Measurements from ENCODE around the gene RBP5. TPM values are rescaled to one million over a fixed set of nuclear protein-coding genes. Genes with fewer than 3 reads are reported as not detected.

Gene RBP5
- under 0.01 TPM for total RNA-seq

DNA sequence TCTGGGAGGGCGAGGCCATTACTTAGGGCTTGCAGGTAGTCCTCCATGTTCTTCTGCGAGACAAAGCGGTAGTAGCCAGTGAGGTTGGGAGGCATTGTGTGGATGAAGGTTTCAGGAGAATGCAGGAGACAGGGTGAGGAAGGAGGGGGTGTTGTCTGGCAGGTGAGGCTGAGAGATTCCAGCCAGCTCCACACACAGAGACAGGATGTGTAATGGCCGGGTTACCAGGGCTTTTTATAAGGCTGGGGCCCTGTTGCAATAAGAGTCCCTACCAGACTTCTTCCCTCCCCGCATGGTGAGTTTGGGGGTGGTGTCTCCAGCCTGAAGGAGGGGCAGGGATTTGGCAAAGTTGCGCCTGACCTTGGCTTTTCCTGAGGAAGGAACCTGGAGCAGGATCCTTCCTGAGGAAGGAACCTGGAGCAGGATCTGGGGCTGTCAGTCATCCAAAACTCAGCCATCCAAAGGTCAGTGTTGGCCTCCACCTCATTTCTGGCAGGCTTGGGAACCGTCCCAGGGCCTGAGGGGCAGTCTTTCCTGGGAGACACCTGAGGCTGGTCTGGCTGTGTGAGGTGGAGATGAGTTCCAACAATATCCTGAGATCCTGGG lies at the start of gene RBP5:
Gene RBP5 (minus strand): TSS at position 209 of the 606 bp plus-strand sequence. CDS start 114 bp downstream, at position 95.
- DNase-seq (ENCODE audit: low read depth in 2 of 3, low spot score in 2 of 3), result no peak

GRCh38 chr12:7178481-7178880 lies 49.8 kb upstream of the RBP5 start:
- no peak for DNase-seq (ENCODE audit: low read depth in 2 of 3, low spot score in 2 of 3)

DNA sequence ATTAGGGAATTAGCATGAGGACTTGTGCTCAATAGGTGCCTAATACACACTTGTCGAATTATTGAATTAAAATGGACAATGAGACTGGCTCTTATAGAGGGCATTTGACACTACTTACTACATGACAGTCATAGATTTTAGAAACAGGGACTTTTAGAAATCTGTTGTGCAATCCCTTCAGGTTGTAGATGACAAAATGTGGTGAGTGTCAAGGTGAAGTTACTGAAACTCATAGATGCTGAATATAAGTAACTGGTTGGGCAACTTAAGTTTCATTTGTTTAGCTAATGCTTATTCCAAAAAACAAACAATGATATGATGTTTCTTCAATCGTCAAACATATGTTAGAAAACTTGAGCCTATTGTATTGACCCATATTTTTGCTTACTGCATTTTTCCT lies 47.9 kb upstream of the RBP5 start:
- no peak for DNase-seq (ENCODE audit: low read depth in 2 of 3, low spot score in 2 of 3)

DNA sequence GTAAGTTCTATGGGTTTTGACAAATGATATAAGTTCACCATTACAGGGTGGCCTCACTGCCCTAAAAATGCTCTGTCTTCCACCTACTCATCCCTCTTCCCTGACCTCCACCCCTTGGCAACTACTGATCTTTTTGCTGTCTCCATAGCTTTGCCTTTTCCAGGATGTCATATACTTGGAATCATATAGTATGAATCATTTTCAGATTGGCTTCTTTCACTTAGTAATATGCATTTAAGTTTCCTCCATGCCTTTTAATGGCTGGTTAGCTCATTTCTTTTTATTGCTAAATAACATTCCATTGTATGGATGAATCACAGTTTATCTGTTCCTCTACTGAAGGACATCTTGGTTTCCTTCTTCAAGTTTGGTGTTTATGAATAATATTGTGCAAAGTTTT lies 46.8 kb upstream of the RBP5 start:
- DNase-seq (ENCODE audit: low read depth in 2 of 3, low spot score in 2 of 3), result no peak

DNA sequence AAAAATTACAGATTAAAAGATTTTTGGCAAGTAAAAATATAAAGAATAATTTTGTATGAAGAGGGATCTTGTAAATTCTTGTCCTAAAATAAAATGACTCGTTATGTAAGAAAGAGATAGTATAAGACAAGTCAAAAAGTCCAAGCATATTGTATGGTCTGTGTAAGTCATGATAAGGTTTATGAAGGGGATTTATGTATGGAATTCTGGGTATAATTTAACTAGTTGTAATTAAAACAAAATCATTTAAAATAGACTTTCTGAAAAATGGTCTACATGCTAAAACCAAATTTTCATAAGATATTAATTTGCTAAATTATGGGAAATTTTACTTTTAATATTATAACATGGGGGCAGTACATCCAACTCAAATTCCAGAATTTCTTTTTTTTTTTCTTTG lies 43.2 kb upstream of the RBP5 start:
- no peak for DNase-seq (ENCODE audit: low read depth in 2 of 3, low spot score in 2 of 3)

DNA sequence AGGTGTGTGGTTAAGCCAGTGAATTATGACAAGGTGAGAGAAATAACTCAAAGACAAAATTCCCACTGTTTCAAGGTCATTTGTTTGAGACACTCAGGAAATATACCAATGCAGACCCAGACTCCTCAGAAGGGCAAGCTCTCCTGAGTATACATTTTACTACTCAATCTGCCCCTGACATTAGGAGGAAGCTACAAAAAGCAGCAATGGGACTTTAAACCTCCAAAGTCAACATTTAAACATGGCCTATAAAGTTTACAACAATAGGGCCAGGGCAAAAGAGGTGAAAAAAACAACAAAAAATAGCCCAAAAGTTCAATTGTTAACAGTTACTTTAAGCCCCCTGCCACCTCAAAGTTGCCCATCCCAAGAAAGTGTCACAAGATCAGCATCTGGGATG lies 41.3 kb upstream of the RBP5 start:
- no peak for DNase-seq (ENCODE audit: low read depth in 2 of 3, low spot score in 2 of 3)

DNA sequence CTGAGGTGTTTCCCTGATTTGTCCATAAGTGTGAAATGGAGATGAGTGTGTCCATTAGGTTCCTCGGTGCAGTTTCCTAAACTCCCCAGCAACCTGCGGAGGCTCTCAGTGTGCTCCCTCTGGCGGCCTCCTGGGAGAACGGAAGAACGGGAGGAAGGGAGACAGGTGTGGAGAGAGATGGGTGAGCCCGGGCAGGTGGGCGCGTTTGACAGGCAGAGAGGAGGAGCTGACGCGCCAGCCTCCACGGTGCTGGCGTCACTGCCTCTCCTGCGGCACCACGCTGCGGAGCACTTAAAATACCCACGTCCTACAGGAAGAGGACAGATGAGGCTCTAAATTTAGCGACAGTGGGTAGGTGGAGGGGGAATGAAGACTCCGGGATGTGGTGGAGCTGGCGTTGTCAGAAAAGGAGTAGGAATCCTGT lies 34.0 kb upstream of the RBP5 start:
- peak in 2 of 3 donors; percentile 21 to 23 for DNase-seq (ENCODE audit: low read depth in 2 of 3, low spot score in 2 of 3)

DNA sequence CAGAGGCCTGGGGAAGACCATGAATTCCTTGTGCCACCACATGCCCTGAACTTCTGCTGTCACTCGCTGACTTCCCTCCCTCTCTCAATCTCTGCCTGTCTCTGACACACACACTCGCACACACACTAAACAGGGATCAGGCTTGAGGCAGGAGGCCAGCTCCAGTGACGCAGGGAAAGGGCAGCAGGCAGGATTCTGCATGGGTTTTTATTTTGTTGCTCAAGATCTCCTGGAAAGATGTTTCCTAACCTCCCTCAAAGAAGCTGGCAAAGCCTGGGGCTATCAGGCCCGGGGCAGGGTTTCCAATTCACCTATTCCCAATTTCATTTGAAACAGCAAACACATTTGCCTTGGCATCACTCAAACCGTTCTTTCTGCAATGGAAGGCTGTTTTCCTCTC lies 33.1 kb upstream of the RBP5 start:
- no peak for DNase-seq (ENCODE audit: low read depth in 2 of 3, low spot score in 2 of 3)

- no peak for DNase-seq (ENCODE audit: low read depth in 2 of 3, low spot score in 2 of 3)
Observed at GRCh38 chr12:7161327-7161726, 32.6 kb upstream of the RBP5 start.

GRCh38 chr12:7160183-7160582 lies 31.5 kb upstream of the RBP5 start:
- DNase-seq (ENCODE audit: low read depth in 2 of 3, low spot score in 2 of 3), result no peak

DNA sequence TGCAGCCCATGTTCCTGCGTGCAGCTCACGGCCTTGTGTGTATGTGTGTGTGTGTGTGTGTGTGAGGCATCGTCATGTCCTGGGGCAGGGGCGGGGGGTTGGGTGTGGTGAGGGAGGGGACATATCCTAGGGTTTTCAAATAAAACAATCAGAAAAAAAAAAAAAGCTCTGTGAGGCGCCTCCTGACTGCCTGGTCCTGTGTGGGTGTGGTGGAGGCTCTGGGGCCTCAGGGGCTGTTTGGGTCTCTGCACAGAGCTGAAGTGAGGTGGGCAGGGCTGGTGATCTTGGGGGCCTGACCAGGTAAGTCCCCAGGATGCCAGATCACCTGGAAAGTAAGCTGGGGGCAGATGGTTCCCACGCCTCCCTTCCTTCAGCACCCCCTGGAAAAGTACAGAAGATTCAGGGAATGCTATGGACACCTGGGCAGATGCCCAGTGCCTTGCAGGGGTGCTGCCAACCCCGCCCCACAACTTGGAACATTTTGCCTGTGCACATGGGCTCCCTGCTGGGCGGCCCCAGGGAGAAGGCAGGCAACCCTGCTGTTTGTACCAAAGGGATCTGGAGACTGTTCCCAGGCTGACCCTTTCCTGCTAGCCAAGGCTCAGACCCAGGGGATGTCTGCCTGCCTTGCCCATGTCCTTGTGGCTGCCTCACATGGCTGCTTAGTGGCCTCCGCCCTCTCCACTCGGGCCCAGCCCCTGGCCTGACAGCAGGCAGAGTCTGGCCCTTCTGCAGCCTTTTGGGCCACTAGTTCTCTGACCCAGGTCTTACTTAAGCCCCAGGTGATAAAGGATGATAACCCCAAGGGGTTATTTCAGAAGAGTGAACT lies 30.3 kb upstream of the RBP5 start:
- no peak for DNase-seq (ENCODE audit: low read depth in 2 of 3, low spot score in 2 of 3)

DNA sequence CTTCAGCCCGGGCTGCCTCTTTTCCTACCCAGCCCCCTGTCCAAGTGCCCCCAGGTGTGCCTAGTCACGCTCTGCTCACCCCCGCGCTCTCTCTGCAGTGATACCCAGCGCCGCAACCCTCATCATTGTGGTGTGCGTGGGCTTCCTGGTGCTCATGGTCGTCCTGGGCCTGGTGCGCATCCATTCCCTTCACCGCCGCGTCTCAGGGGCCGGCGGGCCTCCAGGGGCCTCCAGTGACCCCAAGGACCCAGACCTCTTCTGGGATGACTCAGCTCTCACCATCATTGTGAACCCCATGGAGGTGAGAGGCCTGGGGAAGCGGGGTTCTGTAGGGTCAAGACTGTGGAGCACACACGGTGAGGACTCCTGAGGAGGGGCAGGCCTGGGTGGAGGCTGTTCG lies 28.7 kb upstream of the RBP5 start:
- no peak for DNase-seq (ENCODE audit: low read depth in 2 of 3, low spot score in 2 of 3)

DNA sequence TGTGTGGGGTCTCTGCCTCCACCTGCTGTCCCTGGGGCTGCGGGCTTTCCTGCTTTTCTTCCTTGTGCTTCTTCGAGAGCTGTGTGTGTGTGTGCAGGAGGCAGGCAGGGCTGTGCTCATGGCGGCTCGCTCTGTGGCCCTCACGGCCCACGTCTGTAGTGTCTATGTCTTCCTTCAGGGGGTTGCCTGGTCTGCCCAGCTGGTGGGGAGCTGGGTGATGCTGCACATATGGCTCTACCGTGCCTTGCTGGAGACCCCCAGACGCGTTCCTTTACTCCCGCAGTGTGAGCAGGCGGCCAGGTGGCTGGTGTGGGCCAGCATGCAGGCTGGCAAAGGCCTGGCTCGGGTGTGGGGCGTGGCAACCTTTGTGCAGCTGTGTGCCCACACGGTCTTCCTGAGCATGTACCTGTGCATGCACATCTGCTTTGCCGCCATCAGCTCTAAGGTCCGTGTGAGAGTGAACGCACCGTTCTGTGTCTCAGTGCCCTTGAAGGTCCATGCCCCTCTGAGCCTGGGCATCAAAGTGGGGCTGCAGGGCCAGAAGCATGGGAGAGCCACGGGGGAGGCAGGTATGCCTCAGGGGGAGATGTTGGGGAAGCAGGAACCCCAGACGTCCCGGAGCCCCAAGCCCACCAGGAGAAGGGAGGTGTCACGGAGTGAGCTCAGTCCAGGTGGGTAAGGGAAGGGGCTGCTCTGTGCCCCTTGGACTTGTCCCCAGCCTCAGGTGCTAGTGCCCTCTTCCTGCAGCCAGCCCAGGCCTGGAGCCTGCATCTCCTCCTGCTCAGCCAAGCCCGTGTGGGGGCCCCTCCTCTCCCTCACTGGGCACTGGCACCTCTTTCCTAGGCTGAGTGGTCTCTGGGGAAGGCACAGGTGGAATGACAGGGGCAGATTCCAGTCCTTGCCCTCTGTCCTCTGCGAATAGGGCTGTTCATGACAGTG lies 27.8 kb upstream of the RBP5 start:
- no peak for DNase-seq (ENCODE audit: low read depth in 2 of 3, low spot score in 2 of 3)

DNA sequence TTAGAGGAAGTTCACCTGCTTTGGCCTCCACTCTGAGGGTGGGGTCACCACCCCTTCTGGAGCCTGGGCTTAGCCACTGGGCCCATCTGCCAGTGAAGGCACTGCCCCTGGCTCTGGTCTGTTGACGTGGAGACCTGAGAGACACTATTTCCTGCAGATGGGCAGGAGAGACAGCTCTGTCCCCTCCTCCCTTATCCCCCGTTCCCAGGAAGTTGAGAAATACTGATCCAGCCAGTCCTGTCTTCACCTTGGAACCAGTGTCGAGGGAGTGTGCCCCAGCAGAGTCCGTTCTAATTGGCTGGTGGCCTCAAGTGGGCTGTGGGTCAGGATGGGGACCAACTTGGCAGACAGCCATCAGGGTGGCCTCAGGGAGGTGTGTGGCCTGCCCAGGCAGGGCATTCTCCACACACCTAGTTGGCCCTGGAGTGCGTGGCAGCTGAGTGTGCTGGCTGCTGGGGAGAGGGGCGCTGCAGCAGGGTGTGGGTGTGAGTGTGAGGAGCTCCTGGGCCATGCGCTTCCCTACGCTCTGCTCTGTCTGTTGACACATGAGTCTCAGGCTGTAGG lies 26.9 kb upstream of the RBP5 start:
- DNase-seq (ENCODE audit: low read depth in 2 of 3, low spot score in 2 of 3), result no peak

DNA sequence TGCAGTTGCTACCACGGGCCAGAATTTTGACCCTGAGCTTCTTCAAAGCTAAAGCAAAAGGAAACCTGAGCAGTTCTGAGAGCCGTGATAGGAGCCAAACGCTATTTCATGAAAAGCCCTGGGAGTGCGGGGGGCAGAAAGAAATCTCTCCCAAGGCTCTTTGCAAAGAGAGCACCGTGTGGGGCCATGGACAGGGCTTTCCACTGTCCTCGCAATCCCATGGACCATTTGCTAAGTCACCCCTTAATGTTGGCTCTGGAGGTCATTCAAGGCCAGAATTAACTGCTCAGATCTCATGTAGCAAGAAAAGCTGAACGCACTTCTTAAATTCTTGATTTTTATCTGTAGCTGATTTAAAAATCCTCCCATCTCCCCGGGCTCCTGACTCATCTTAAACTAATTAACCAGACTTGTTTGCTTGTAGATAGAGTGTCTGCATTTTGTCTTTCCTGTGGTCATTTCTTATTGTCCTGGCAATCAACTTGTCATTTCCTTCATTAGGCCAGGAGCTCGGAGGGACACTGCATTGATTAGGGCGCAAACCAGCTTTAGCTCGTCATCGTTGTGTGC lies 26.3 kb upstream of the RBP5 start:
- no peak for DNase-seq (ENCODE audit: low read depth in 2 of 3, low spot score in 2 of 3)

DNA sequence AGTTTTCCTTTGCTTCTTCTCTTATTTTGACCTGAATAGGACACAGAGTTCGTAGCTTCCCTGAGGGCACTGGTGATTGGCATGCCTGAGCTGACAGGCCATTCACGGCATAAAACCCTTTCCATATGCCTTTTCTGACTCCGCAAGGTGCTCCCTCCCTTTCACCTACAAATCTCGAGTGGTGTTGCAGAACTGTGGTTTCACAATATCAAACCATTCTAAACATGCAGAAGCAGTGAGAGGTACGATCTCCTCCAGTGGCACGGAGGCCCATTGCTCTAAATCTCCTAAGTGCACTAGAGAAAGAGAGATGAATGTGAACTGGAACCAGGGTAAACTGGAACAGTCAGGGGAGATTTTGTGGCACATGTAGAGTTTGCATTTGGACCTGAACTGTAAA lies 25.4 kb upstream of the RBP5 start:
- DNase-seq (ENCODE audit: low read depth in 2 of 3, low spot score in 2 of 3), result no peak

- no peak for DNase-seq (ENCODE audit: low read depth in 2 of 3, low spot score in 2 of 3)
Observed at GRCh38 chr12:7152818-7153217, 24.1 kb upstream of the RBP5 start.

DNA sequence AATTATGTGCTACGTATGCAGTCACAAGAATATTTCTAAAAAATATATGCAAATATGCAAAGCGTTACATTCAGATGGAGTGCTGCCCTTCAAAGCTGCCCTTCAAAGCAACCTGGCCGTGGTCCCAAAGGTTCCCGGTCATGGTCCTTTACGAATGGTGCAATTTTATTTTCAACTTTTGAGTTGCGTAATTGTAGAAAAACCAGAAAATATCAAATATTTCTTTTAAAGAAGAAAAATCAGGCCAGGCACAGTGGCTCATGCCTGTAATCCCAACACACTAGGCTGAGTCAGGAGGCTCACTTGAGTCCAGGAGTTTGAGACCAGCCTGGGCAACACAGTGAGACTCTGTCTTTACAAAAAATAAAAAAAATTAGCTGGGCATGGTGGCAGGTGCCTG lies 22.8 kb upstream of the RBP5 start:
- DNase-seq (ENCODE audit: low read depth in 2 of 3, low spot score in 2 of 3), result no peak

GRCh38 chr12:7150841-7151240 lies 22.2 kb upstream of the RBP5 start:
- DNase-seq (ENCODE audit: low read depth in 2 of 3, low spot score in 2 of 3), result no peak

- no peak for DNase-seq (ENCODE audit: low read depth in 2 of 3, low spot score in 2 of 3)
Observed at GRCh38 chr12:7150356-7150755, 21.7 kb upstream of the RBP5 start.

- DNase-seq (ENCODE audit: low read depth in 2 of 3, low spot score in 2 of 3), result no peak
Observed at GRCh38 chr12:7146906-7147305, 18.2 kb upstream of the RBP5 start.
